B cell (primary cell): ENCODE data around the gene ATP9A. TPM values are rescaled to one million over a fixed set of nuclear protein-coding genes. Genes with fewer than 3 reads are reported as not detected.

Experiments used
- ATAC-seq: fragments of 200-7000 bp; cut with Tn5 transposase; one replicate; pipeline ENCODE4 v1.10.0; 2021; ENCODE audit warnings: low read depth, mild to moderate bottlenecking, moderate number of reproducible peaks, moderate library complexity
- CTCF ChIA-PET: fragments of 350-600 bp; sonication (Branson Sonifier 250); formaldehyde crosslinking; loops from one replicate; lab custom pipeline; 2021; ENCODE audit warnings: antibody characterized with exemption, inconsistent platforms; lab: Charles Lee
- POLR2A ChIA-PET: fragments of 350-600 bp; sonication (Branson Sonifier 250); formaldehyde crosslinking; loops from one replicate; lab custom pipeline; 2021; ENCODE audit warnings: antibody characterized with exemption; lab: Charles Lee
- DNase-seq: peaks from one replicate; pipeline ENCODE4 v3.0.0; 2013
- H2AFZ ChIP-seq: 2 replicates; pipeline ENCODE4 v1.6.1; 2012; ENCODE audit warnings: mild to moderate bottlenecking, low read depth, low read length; ENCODE audit not compliant: insufficient read depth, poor library complexity, severe bottlenecking
- H3K27ac ChIP-seq, 2 donors: 1 replicate in 1 of 2; 2 replicates in 1 of 2; pipeline ENCODE4 v1.5.1; 2012 to 2013; ENCODE audit warnings: low read length in 2 of 2, mild to moderate bottlenecking in 2 of 2, moderate library complexity in 1 of 2
- H3K27me3 ChIP-seq, 4 experiments: fragments of 200-600 bp in 1 of 4; sonication (generic) in 1 of 4; replicated peaks in 1 of 4; 1 replicate in 2 of 4; 2 replicates in 2 of 4; pipeline versions ENCODE4 v1.6.1 to v1.7.0; 2013 to 2016; ENCODE audit warnings: low read length in 3 of 4, mild to moderate bottlenecking in 2 of 4, mixed read lengths in 1 of 4, moderate library complexity in 1 of 4; ENCODE audit not compliant: insufficient read depth in 4 of 4, control insufficient read depth in 3 of 4; ENCODE audit errors: control extremely low read depth in 1 of 4
- H3K36me3 ChIP-seq, 2 experiments: replicated peaks in 1 of 2; 1 replicate in 1 of 2; 2 replicates in 1 of 2; pipeline versions ENCODE4 v1.6.1 to v1.7.1; 2013; ENCODE audit warnings: low read length in 1 of 2; ENCODE audit not compliant: insufficient read depth in 2 of 2, control insufficient read depth in 1 of 2; ENCODE audit errors: control extremely low read depth in 1 of 2, extremely low read depth in 1 of 2
- H3K4me1 ChIP-seq, 2 donors: fragments of 200-600 bp in 1 of 2; sonication (generic) in 1 of 2; 1 replicate in 1 of 2; 2 replicates in 1 of 2; pipeline versions ENCODE4 v1.5.1 to v1.6.1; 2013 to 2017; ENCODE audit warnings: low read length in 2 of 2; ENCODE audit not compliant: control insufficient read depth in 2 of 2, insufficient read depth in 2 of 2
- H3K4me2 ChIP-seq: replicated peaks from 2 replicates; pipeline ENCODE3; 2012; ENCODE audit warnings: mild to moderate bottlenecking, low read depth, low read length; ENCODE audit not compliant: poor library complexity, severe bottlenecking
- H3K4me3 ChIP-seq, 5 experiments: fragments of 200-600 bp in 1 of 5; sonication (generic) in 1 of 5; 1 replicate in 3 of 5; 2 replicates in 2 of 5; pipeline versions ENCODE4 v1.5.1 to v1.7.0; 2011 to 2016; ENCODE audit warnings: low read length in 4 of 5, mild to moderate bottlenecking in 4 of 5, low read depth in 2 of 5, control low read depth in 1 of 5, moderate library complexity in 1 of 5; ENCODE audit not compliant: insufficient read depth in 1 of 5; ENCODE audit errors: control extremely low read depth in 1 of 5, extremely low read depth in 1 of 5
- H3K79me2 ChIP-seq: fragments of 200-600 bp; sonication (generic); one replicate; pipeline ENCODE4 v1.6.0; 2016; ENCODE audit warnings: low read length; ENCODE audit not compliant: control insufficient read depth, insufficient read depth
- H3K9ac ChIP-seq: fragments of 200-600 bp; sonication (generic); 2 replicates; pipeline ENCODE4 v1.6.1; 2017; ENCODE audit warnings: mild to moderate bottlenecking, low read length, moderate library complexity
- H3K9me3 ChIP-seq, 3 donors: one replicate each; pipeline versions ENCODE4 v1.6.1 to v1.7.1; 2013; ENCODE audit warnings: low read length in 2 of 3; ENCODE audit not compliant: control insufficient read depth in 2 of 3, insufficient read depth in 1 of 3; ENCODE audit errors: control extremely low read depth in 1 of 3
- H4K20me1 ChIP-seq: 2 replicates; pipeline ENCODE4 v1.6.0; 2012; ENCODE audit warnings: mild to moderate bottlenecking, low read length; ENCODE audit not compliant: insufficient read depth, control insufficient read depth, poor library complexity, severe bottlenecking
- H3K27ac Mint-ChIP-seq: one replicate; pipeline ENCODE4 v1.8.0; 2021; ENCODE audit warnings: mixed read lengths
- H3K27me3 Mint-ChIP-seq: one replicate; pipeline ENCODE4 v1.8.0; 2021; ENCODE audit warnings: mixed read lengths
- H3K4me1 Mint-ChIP-seq: one replicate; pipeline ENCODE4 v1.8.0; 2021; ENCODE audit warnings: mixed read lengths
- H3K4me3 Mint-ChIP-seq: one replicate; pipeline ENCODE4 v1.8.0; 2021; ENCODE audit warnings: mixed read lengths
- H3K9me3 Mint-ChIP-seq: one replicate; pipeline ENCODE4 v1.8.0; 2022; ENCODE audit warnings: mixed read lengths; ENCODE audit not compliant: insufficient read depth
- CTCF ChIP-seq: fragments of 200-600 bp; IDR thresholded peaks from one replicate; pipeline ENCODE4 v1.8.0; 2022; ENCODE audit warnings: antibody characterized with exemption, mild to moderate bottlenecking
- EZH2 ChIP-seq: IDR thresholded peaks from 2 replicates; pipeline ENCODE4 v1.6.1; 2012; ENCODE audit warnings: borderline replicate concordance, low read depth, mild to moderate bottlenecking, moderate library complexity, low read length; ENCODE audit not compliant: insufficient read depth, poor library complexity, severe bottlenecking
- WGBS: methylation state at CpG from one replicate; pipeline ENCODE4 v1.1.5; 2013; ENCODE audit warnings: missing lambda C conversion rate; ENCODE audit not compliant: insufficient coverage; 5-methylcytosine and 5-hydroxymethylcytosine counted together
- intact Hi-C: fragments of 100-400 bp; cut with micrococcal nuclease; formaldehyde crosslinking; loops from one replicate; pipeline ENCODE4 v1.10.0; 2022
- polyA plus RNA-seq: library from polyadenylated mRNA; depleted of rRNA; stranded (reverse); fragments of >200 nt; gene quantifications from 2 replicates; pipeline ENCODE4 v1.2.3, GENCODE V29; 2012
- total RNA-seq, 2 donors: library from RNA; stranded (reverse); fragments of 120-200 nt in 1 of 2; gene quantifications; 1 replicate in 1 of 2; 2 replicates in 1 of 2; pipeline versions ENCODE4 v1.2.3 to v1.2.4, GENCODE V29; 2013 to 2022

ATP9A gene
- total and polyA plus RNA-seq, 2 donors (not counting 1 experiment from before 2014, with no cell fraction given): 0.13 to 0.22 TPM

- ChIA-PET CTCF (interaction anchor here (0.7 to 1.7 kb wide), 7 partner anchors 9 to 241 kb away, joined by 3 to 6 read pairs (median 4); no protein-coding TSS in a partner anchor), POLR2A (no interaction called here)
- TF ChIP-seq EZH2: no peak
- TF ChIP-seq CTCF: no peak
- Histone ChIP-seq H3K9me3 (no peaks in the 10 kb centered on the region), H3K9ac (no peak overlapping the region), H3K36me3 (no peaks in the 10 kb centered on the region), H3K27ac (no peak overlapping the region), H4K20me1 (no peaks in the 10 kb centered on the region), H3K4me3 (no peak overlapping the region), H2AFZ (no peak overlapping the region), H3K79me2 (no peaks in the 10 kb centered on the region), H3K4me1 (no peaks in the 10 kb centered on the region), H3K27me3 (peaks cover 0 to 17% (median 0%) of the 10 kb centered on the region in 4 experiments), H3K4me2 (no peak overlapping the region)
- Mint-ChIP-seq H3K4me1 (no peaks in the 10 kb centered on the region), H3K27ac (no peak overlapping the region), H3K27me3 (peaks cover 29% of the 10 kb centered on the region), H3K9me3 (no peaks in the 10 kb centered on the region), H3K4me3 (no peak overlapping the region)
- no peak for ATAC-seq
- no CpG with 5 or more reads among the region's 6 CpGs for WGBS
- intact Hi-C loops: no loop called here
- DNase-seq: no peak
These were observed 154.6 kb downstream of the ATP9A start for GRCh38 chr20:51613580-51613979.

DNA sequence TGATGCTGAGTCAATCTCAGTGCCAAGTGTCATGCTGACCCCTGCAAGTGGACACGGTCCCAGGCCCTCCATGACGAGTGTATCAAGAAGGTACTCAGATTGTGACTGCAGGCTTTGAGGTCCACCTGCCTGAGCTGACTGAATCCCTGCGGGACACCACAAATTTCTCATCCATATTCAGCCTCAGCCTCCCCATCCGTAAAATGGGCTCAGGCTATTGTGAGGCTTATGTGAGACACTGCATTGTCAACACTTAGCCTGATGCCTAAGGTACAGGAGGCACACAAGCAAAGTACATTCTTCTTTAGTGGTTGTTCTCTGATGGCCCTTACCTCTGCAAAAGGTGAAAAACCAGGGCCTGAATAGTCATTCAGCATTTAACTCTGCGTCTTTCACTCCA, 155.3 kb downstream of the ATP9A start:
- peaks cover 2% of the 10 kb centered on the region for H3K4me1 Mint-ChIP-seq
- POLR2A ChIA-PET: no interaction called here
- Histone ChIP-seq H3K79me2 (no peaks in the 10 kb centered on the region), H3K9me3 (no peaks in the 10 kb centered on the region), H3K36me3 (no peaks in the 10 kb centered on the region), H3K27me3 (peaks cover 0 to 17% (median 0%) of the 10 kb centered on the region in 4 experiments), H2AFZ (no peak overlapping the region), H3K4me3 (no peak overlapping the region), H3K27ac (no peak overlapping the region), H3K9ac (no peak overlapping the region), H3K4me2 (no peak overlapping the region), H4K20me1 (no peaks in the 10 kb centered on the region), H3K4me1 (no peaks in the 10 kb centered on the region)
- H3K9me3 Mint-ChIP-seq: no peaks in the 10 kb centered on the region
- CTCF ChIA-PET: interaction anchor here (1.0 to 1.7 kb wide), 3 partner anchors 10 to 13 kb away, joined by 3 to 5 read pairs (median 4); no protein-coding TSS in a partner anchor
- intact Hi-C loops: no loop called here
- WGBS: 98% methylated on average over 4 of the region's 5 CpGs
- no peak overlapping the region for H3K27ac Mint-ChIP-seq
- peaks cover 34% of the 10 kb centered on the region for H3K27me3 Mint-ChIP-seq
- ATAC-seq (no peak), DNase-seq (no peak)
- no peak for TF ChIP-seq EZH2
- TF ChIP-seq CTCF: no peak
- no peak overlapping the region for H3K4me3 Mint-ChIP-seq
